Endothelial cell (in vitro differentiated cells): ENCODE measurements around the gene CYP17A1. TPM values are rescaled to one million over a fixed set of nuclear protein-coding genes. Genes with fewer than 3 reads are reported as not detected.
A peak's percentile ranks its signal among the peaks of the same experiment; 100 is the strongest.
"Not testable (repeated sequence)": the region's sequence is repeated elsewhere in the genome, so short reads cannot be mapped to it uniquely, and the experiment has no call there.

Experiments used
- DNase-seq: peaks from one replicate; pipeline ENCODE4 v3.0.0; 2021; ENCODE audit warnings: low spot score
- H3K27ac Mint-ChIP-seq: one replicate; pipeline ENCODE4 v1.8.0; 2021; ENCODE audit warnings: mixed read lengths, inconsistent platforms; ENCODE audit not compliant: unreplicated experiment
- H3K27me3 Mint-ChIP-seq: one replicate; pipeline ENCODE4 v1.8.0; 2021; ENCODE audit warnings: mild to moderate bottlenecking, moderate library complexity, mixed read lengths, inconsistent platforms; ENCODE audit not compliant: unreplicated experiment
- H3K36me3 Mint-ChIP-seq: one replicate; pipeline ENCODE4 v1.8.0; 2021; ENCODE audit warnings: mild to moderate bottlenecking, low read depth, mixed read lengths, inconsistent platforms; ENCODE audit not compliant: unreplicated experiment
- H3K4me1 Mint-ChIP-seq: one replicate; pipeline ENCODE4 v1.8.0; 2021; ENCODE audit warnings: mild to moderate bottlenecking, mixed read lengths, inconsistent platforms; ENCODE audit not compliant: unreplicated experiment
- H3K4me3 Mint-ChIP-seq: one replicate; pipeline ENCODE4 v1.8.0; 2021; ENCODE audit warnings: mild to moderate bottlenecking, mixed read lengths, inconsistent platforms; ENCODE audit not compliant: unreplicated experiment
- H3K9me3 Mint-ChIP-seq: one replicate; pipeline ENCODE4 v1.8.0; 2021; ENCODE audit warnings: mixed read lengths, inconsistent platforms; ENCODE audit not compliant: unreplicated experiment
- total RNA-seq: library from RNA; stranded (reverse); fragmentation: NEBNext Ultra II Directional; extraction: Animal tissue kit (Norgen Biotek cat#: 25700); gene quantifications from one replicate; pipeline ENCODE4 v1.2.1, GENCODE V29; 2021; ENCODE audit not compliant: unreplicated experiment
- TF ChIP-seq, protein P1 (sequence below): fragments of 200-600 bp; sonication (generic); IDR thresholded peaks from one replicate; pipeline ENCODE4 v1.5.0; 2021; ENCODE audit warnings: antibody characterized with exemption; ENCODE audit not compliant: unreplicated experiment

The CYP17A1 gene
- total RNA-seq, 1 donor from 2014 or later = not detected

DNA sequence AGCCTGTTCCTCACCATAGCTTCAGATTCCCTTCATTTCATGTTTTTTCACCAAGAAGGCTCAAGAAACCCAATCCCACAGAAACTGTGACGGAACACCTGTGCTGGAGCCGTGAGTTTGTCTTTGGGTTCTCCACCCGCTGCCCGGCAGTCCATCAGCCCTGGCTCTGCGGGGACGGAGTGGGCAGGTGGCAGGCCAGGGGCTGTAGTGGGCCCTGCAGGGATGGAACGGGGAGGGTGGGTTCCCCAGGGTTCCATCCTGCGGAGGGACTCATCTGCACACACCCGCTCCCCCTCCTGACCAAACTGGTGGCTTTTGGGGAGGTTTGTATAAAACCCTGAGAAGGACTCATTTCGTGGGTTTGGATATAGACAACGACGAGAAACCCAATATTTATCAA, 15.0 kb downstream of the CYP17A1 start:
- no peak for DNase-seq
- Mint-ChIP-seq H3K4me3 (no peak overlapping the region), H3K27me3 (peaks cover 6% of the 10 kb centered on the region), H3K27ac (no peak overlapping the region), H3K36me3 (no peaks in the 10 kb centered on the region), H3K9me3 (no peaks in the 10 kb centered on the region), H3K4me1 (no peaks in the 10 kb centered on the region)
- TF ChIP-seq, protein P1, sequence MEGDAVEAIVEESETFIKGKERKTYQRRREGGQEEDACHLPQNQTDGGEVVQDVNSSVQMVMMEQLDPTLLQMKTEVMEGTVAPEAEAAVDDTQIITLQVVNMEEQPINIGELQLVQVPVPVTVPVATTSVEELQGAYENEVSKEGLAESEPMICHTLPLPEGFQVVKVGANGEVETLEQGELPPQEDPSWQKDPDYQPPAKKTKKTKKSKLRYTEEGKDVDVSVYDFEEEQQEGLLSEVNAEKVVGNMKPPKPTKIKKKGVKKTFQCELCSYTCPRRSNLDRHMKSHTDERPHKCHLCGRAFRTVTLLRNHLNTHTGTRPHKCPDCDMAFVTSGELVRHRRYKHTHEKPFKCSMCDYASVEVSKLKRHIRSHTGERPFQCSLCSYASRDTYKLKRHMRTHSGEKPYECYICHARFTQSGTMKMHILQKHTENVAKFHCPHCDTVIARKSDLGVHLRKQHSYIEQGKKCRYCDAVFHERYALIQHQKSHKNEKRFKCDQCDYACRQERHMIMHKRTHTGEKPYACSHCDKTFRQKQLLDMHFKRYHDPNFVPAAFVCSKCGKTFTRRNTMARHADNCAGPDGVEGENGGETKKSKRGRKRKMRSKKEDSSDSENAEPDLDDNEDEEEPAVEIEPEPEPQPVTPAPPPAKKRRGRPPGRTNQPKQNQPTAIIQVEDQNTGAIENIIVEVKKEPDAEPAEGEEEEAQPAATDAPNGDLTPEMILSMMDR = no peak

- DNase-seq, H3K4me3 Mint-ChIP-seq, H3K4me1 Mint-ChIP-seq, H3K9me3 Mint-ChIP-seq, H3K36me3 Mint-ChIP-seq, H3K27ac Mint-ChIP-seq, H3K27me3 Mint-ChIP-seq: not testable (repeated sequence)
These were observed 17.2 kb downstream of the CYP17A1 start for GRCh38 chr10:102820008-102820407.

GRCh38 chr10:102819054-102819453, 18.2 kb downstream of the CYP17A1 start:
- TF ChIP-seq, protein P1 = no peak
- H3K27ac Mint-ChIP-seq = no peak overlapping the region
- peak overlapping the region; percentile 31 for H3K4me3 Mint-ChIP-seq
- H3K27me3 Mint-ChIP-seq = peaks cover 3% of the 10 kb centered on the region
- no peaks in the 10 kb centered on the region for H3K9me3 Mint-ChIP-seq
- peaks cover 9% of the 10 kb centered on the region for H3K4me1 Mint-ChIP-seq
- H3K36me3 Mint-ChIP-seq = peaks cover 4% of the 10 kb centered on the region
- no peak for DNase-seq

- peaks cover 3% of the 10 kb centered on the region for H3K27me3 Mint-ChIP-seq
- H3K9me3 Mint-ChIP-seq = no peaks in the 10 kb centered on the region
- H3K4me3 Mint-ChIP-seq = no peak overlapping the region
- no peak overlapping the region for H3K27ac Mint-ChIP-seq
- TF ChIP-seq, protein P1 = no peak
- H3K36me3 Mint-ChIP-seq = peaks cover 8% of the 10 kb centered on the region
- H3K4me1 Mint-ChIP-seq = peaks cover 9% of the 10 kb centered on the region
- DNase-seq = no peak
These were observed 20.0 kb downstream of the CYP17A1 start for GRCh38 chr10:102817175-102817574.

DNA sequence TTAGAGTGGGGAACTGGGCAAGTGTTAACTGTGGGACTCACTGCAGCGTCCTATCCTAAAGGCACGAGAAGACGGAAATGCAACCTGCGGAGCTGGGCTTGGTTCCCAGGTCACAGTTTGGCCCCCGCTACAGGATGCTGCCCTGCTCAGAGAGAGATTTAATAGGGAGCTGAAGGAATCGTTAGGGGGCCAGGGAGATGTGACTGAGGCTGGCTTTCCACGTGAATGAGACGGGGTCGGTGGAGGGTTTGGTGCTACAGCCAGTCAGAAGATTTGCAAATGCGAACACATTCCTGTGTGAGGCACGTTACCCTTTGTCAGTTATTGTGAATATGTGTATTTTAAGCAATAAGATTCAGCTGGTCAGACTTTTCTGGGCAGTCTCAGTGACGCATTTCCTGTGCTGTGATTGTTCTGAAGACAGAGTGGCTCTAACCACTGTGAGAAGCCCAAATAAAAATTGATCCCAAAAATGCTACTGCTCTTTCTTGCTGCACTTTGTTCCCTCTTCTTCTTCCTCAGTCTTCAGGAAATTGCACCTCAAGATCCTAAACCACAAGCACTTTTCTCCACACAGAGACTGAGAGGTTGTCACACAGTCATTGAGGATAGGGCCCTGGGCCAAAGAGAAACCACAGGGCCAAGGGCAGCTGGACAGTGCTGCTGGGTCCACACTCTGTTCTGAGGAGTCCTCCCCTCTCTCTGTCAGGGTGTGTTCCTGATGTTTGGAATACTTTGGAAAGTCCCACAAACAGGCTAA, 21.2 kb downstream of the CYP17A1 start:
- Mint-ChIP-seq H3K27me3 (peaks cover 3% of the 10 kb centered on the region), H3K4me3 (peak overlapping the region; percentile 7), H3K9me3 (no peaks in the 10 kb centered on the region), H3K4me1 (peaks cover 9% of the 10 kb centered on the region), H3K36me3 (peaks cover 15% of the 10 kb centered on the region), H3K27ac (peak overlapping the region; percentile 93)
- TF ChIP-seq, protein P1 = no peak
- DNase-seq = no peak
